CD4-positive, CD25-positive, alpha-beta regulatory T cell (primary cell): ENCODE data around the gene KCNQ1. TPM values are rescaled to one million over a fixed set of nuclear protein-coding genes. Genes with fewer than 3 reads are reported as not detected.

Experiments used
- ATAC-seq, 2 donors: fragments of 150-1000 bp; cut with Tn5 transposase; one replicate each; pipeline ENCODE4 v1.10.0; 2021; ENCODE audit warnings: low read depth in 2 of 2, moderate number of reproducible peaks in 2 of 2, moderate library complexity in 1 of 2
- DNase-seq, 3 donors: peaks; one replicate each; pipeline versions ENCODE4 v3.0.0 to v3.0.0-alpha.2; 2012 to 2022; ENCODE audit warnings: mixed read lengths in 1 of 3
- H3K27ac ChIP-seq: one replicate; pipeline ENCODE4 v1.7.0; 2013; ENCODE audit warnings: mild to moderate bottlenecking, low read length; ENCODE audit not compliant: insufficient read depth, poor library complexity, severe bottlenecking
- H3K27me3 ChIP-seq: one replicate; pipeline ENCODE4 v1.7.0; 2013; ENCODE audit warnings: low read length; ENCODE audit not compliant: control insufficient read depth, insufficient read depth
- H3K36me3 ChIP-seq: one replicate; pipeline ENCODE4 v1.7.0; 2013; ENCODE audit warnings: mild to moderate bottlenecking, low read length, moderate library complexity; ENCODE audit not compliant: control insufficient read depth, insufficient read depth
- H3K4me1 ChIP-seq: 2 replicates; pipeline ENCODE4 v1.7.0; 2013; ENCODE audit warnings: mild to moderate bottlenecking, low read length; ENCODE audit not compliant: insufficient read depth, control insufficient read depth, poor library complexity, severe bottlenecking
- H3K4me3 ChIP-seq: one replicate; pipeline ENCODE4 v1.7.0; 2013; ENCODE audit warnings: low read depth, mild to moderate bottlenecking, low read length, moderate library complexity
- H3K9me3 ChIP-seq, 2 experiments: 1 replicate in 1 of 2; 2 replicates in 1 of 2; pipeline ENCODE4 v1.7.0; 2013; ENCODE audit warnings: low read length in 2 of 2, mild to moderate bottlenecking in 1 of 2, moderate library complexity in 1 of 2; ENCODE audit not compliant: control insufficient read depth in 2 of 2
- H3K27ac Mint-ChIP-seq, 3 donors: one replicate each; pipeline ENCODE4 v1.8.0; 2020 to 2022; ENCODE audit warnings: mild to moderate bottlenecking in 3 of 3, mixed read lengths in 3 of 3, moderate library complexity in 2 of 3
- H3K27me3 Mint-ChIP-seq: one replicate; pipeline ENCODE4 v1.8.0; 2022; ENCODE audit warnings: mild to moderate bottlenecking, mixed read lengths
- H3K36me3 Mint-ChIP-seq: one replicate; pipeline ENCODE4 v1.8.0; 2020; ENCODE audit warnings: mixed read lengths
- H3K4me1 Mint-ChIP-seq, 4 donors: one replicate each; pipeline ENCODE4 v1.8.0; 2020 to 2022; ENCODE audit warnings: mixed read lengths in 4 of 4, mild to moderate bottlenecking in 1 of 4
- H3K4me3 Mint-ChIP-seq, 4 donors: one replicate each; pipeline ENCODE4 v1.8.0; 2020 to 2022; ENCODE audit warnings: mild to moderate bottlenecking in 4 of 4, mixed read lengths in 4 of 4, moderate library complexity in 3 of 4
- H3K9me3 Mint-ChIP-seq, 7 donors: one replicate each; pipeline ENCODE4 v1.8.0; 2020 to 2022; ENCODE audit warnings: mixed read lengths in 7 of 7, mild to moderate bottlenecking in 3 of 7, moderate library complexity in 2 of 7
- polyA plus RNA-seq, 4 donors: library from polyadenylated mRNA; unstranded; fragments of 300-500 nt; fragmentation: Illumina TruSeq; gene quantifications; one replicate each; pipeline ENCODE4 v1.2.3, GENCODE V29; 2021
- total RNA-seq: library from RNA; stranded (reverse); gene quantifications from one replicate; pipeline ENCODE4 v1.2.3, GENCODE V29; 2022

Gene KCNQ1
- total and polyA plus RNA-seq, 5 donors from 2014 or later = 5.5 to 13.4 (median 6.8) TPM

DNA sequence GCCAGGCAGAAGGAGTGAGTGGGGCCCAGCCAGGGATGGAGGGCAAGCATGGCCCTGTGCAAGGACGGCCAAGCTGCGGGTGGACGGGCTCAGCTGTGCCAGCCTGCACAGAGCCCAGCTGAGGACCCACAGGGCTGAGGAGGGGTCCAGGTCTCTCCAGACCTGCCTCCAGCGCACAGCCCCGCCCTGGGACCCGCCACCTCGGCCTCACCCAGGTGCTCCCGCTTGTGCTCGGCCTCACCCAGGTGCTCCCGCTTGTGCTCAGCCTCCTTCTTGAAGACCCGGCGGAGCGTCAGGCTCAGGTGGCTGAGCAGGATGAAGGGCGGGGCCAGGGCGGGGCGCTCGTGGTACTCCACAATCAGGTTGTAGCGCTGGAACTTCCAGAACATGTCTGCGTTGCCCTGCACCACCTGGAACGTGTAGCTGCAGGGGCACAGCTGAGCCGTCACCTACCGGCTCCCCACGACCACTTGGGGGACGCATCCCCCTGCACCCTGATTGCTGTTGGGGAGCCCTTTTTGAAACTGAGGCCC, 37.9 kb upstream of the KCNQ1 start:
- H3K27me3 Mint-ChIP-seq = no peaks in the 10 kb centered on the region
- no peaks in the 10 kb centered on the region for H3K36me3 Mint-ChIP-seq
- H3K9me3 ChIP-seq = no peaks in the 10 kb centered on the region
- H3K27ac ChIP-seq = no peak overlapping the region
- peaks cover 21% of the 10 kb centered on the region for H3K36me3 ChIP-seq
- H3K4me3 ChIP-seq = no peak overlapping the region
- no peak for ATAC-seq
- no peaks in the 10 kb centered on the region for H3K9me3 Mint-ChIP-seq
- no peak for DNase-seq
- no peak overlapping the region for H3K27ac Mint-ChIP-seq
- H3K4me1 Mint-ChIP-seq = peaks cover 0 to 7% (median 0%) of the 10 kb centered on the region in 4 donors
- H3K4me3 Mint-ChIP-seq = peak overlapping the region in 1 of 4 donors; percentile 38
- H3K27me3 ChIP-seq = no peaks in the 10 kb centered on the region
- peaks cover 2% of the 10 kb centered on the region for H3K4me1 ChIP-seq

DNA sequence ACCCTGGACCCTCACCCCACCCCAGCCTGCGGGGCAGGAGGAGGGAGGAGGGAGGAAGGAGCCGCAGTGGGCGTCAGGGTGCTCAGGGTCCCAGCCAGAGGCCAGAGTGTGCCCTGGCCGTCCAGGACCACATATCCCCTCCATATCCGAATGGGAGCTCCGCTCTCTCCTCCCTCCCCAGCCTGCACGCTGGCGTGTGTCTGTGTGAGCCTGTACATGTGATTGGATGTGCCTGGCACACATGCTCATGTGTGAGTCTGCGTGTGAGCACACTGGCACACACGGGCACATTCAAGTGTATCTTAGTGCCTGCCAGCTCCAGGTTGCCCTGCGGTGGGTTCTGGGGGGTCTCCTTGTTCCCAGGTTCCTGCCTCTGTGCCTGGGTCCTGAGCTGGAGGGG, 36.1 kb upstream of the KCNQ1 start:
- Histone ChIP-seq H3K4me3 (no peak overlapping the region), H3K36me3 (peaks cover 5% of the 10 kb centered on the region)
- no peaks in the 10 kb centered on the region for H3K4me1 Mint-ChIP-seq

DNA sequence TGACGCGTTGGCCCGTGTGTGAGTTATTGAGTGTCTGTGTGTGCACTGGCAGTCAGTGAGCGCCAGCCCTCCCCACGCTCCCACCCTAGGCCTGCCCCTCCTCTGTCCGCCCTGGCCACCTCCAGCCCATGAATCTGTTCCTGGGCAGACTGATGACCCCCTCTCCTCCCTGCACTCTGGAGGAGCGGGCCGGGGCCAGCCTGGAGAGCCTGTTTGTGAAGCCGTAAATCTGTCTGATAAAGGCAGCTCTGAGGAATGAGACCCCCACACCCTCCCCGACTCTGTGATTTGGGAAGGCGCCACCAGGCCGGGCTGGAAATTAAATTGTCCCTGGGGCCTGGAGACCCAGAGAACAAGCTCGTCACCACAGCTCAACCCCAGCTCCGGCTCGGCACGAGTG, 35.7 kb upstream of the KCNQ1 start:
- Mint-ChIP-seq H3K4me3 (no peak overlapping the region), H3K27me3 (no peaks in the 10 kb centered on the region), H3K27ac (no peak overlapping the region), H3K9me3 (no peaks in the 10 kb centered on the region), H3K4me1 (no peaks in the 10 kb centered on the region), H3K36me3 (no peaks in the 10 kb centered on the region)
- ATAC-seq (no peak), DNase-seq (no peak)
- H3K9me3 ChIP-seq = no peaks in the 10 kb centered on the region
- H3K4me3 ChIP-seq = no peak overlapping the region
- H3K36me3 ChIP-seq = peaks cover under 1% of the 10 kb centered on the region
- no peak overlapping the region for H3K27ac ChIP-seq
- H3K27me3 ChIP-seq = no peaks in the 10 kb centered on the region
- no peaks in the 10 kb centered on the region for H3K4me1 ChIP-seq

More for the DNA sequence above, 36.1 kb upstream of the KCNQ1 start:
- no peak for ATAC-seq
- Histone ChIP-seq H3K27ac (no peak overlapping the region), H3K27me3 (no peaks in the 10 kb centered on the region), H3K4me1 (no peaks in the 10 kb centered on the region), H3K9me3 (no peaks in the 10 kb centered on the region)
- no peaks in the 10 kb centered on the region for H3K36me3 Mint-ChIP-seq
- no peak overlapping the region for H3K27ac Mint-ChIP-seq
- no peak overlapping the region for H3K4me3 Mint-ChIP-seq
- DNase-seq = no peak
- H3K27me3 Mint-ChIP-seq = no peaks in the 10 kb centered on the region
- H3K9me3 Mint-ChIP-seq = no peaks in the 10 kb centered on the region

DNA sequence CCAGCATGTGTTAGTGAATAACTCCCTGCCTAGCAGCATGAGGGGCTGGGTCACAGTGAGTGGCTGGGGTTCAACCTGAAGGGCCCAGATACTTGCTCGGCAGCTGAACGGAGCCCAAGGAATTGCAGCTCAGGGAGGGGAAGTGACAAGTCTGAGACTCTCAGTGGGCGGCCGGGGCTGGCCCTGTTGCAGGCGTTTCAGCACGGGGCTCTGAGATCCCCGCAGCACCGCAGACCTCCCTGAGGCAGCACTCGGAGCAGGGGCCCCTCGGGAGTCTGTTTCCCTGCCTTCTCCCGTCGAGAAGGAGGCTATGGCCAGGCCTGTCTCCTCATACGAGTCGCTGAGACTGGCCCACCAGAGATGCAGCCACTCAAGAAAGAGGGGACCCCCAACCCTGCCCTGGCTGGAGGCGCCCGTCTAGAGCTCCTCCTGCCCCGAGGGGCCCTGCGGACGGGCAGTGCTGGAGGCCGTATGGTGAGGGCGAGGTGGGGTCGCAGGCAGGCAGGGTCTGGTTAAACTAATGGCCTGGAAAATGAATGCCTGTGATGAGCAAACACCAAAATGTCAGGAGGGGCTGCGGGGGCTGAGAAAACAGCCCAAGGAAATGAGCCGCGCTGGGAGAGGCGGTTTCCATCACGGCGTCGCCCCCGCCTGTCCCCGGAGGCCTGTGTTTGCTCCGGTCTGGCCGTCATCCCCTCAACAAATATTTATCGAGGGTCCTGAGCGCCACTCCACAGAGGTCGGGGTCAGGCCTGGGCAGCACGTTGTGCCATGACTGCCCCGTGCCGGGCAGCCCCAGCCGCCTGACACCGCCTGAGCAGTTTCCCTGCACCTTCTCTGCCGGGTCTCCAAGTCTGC, 35.0 kb upstream of the KCNQ1 start:
- Mint-ChIP-seq H3K9me3 (no peaks in the 10 kb centered on the region), H3K27ac (no peak overlapping the region), H3K27me3 (no peaks in the 10 kb centered on the region), H3K4me1 (no peaks in the 10 kb centered on the region), H3K4me3 (no peak overlapping the region), H3K36me3 (no peaks in the 10 kb centered on the region)
- Histone ChIP-seq H3K9me3 (no peaks in the 10 kb centered on the region), H3K4me3 (no peak overlapping the region), H3K27ac (no peak overlapping the region), H3K27me3 (no peaks in the 10 kb centered on the region), H3K4me1 (no peaks in the 10 kb centered on the region), H3K36me3 (no peaks in the 10 kb centered on the region)
- DNase-seq (no peak), ATAC-seq (no peak)

GRCh38 chr11:2410616-2411015, 34.2 kb upstream of the KCNQ1 start:
- no peaks in the 10 kb centered on the region for H3K36me3 ChIP-seq
- H3K4me1 ChIP-seq = no peaks in the 10 kb centered on the region
- H3K27ac ChIP-seq = no peak overlapping the region
- H3K27me3 ChIP-seq = no peaks in the 10 kb centered on the region
- no peak overlapping the region for H3K4me3 ChIP-seq
- no peaks in the 10 kb centered on the region for H3K9me3 Mint-ChIP-seq
- H3K36me3 Mint-ChIP-seq = no peaks in the 10 kb centered on the region
- ATAC-seq = no peak
- no peak for DNase-seq
- H3K9me3 ChIP-seq = no peaks in the 10 kb centered on the region
- H3K4me1 Mint-ChIP-seq = no peaks in the 10 kb centered on the region
- no peak overlapping the region for H3K4me3 Mint-ChIP-seq
- no peak overlapping the region for H3K27ac Mint-ChIP-seq
- H3K27me3 Mint-ChIP-seq = no peaks in the 10 kb centered on the region

DNA sequence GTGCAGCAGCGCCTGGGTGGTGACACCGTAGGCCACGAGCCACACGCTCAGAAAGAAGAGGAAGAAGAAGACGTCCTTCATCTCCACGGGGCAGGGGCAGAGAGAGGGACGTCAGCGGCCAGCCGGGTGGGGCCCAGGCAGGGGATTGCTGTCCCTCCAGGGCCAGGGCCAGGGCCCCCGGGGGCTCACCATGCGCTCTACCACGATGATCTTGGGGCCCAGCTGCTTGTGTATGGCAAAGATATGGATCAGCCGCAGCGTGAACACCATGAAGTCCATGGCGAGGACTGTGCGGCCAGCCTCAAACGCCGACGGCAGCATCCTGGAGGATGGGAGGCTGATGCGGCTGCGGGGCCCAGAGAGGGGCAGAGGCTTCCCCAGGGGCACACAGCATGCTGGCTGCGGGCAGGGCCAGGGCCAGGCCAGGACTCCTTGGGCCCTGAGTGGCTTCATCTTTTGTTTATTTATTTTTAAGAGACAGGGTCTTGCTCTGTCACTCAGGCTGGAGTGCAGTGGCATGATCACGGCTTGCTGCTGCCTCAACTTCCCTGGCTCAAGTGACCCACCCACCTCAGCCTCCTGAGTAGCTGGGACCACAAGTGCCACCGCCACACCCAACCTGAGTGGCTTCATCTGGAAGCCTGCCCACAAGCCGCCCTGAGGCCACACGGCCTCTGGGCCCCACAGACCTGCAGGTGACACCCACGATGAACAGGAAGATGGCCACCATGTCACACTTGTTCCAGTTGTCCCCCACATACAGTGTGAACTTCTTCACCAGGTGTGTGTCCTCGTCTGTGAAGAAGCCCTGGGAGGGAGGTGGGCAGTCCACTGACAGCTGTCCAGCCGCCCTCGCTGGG, 33.1 kb upstream of the KCNQ1 start:
- Mint-ChIP-seq H3K9me3 (no peaks in the 10 kb centered on the region), H3K27ac (peak overlapping the region in 1 of 3 donors; percentile 55), H3K36me3 (no peaks in the 10 kb centered on the region), H3K4me3 (no peak overlapping the region), H3K27me3 (no peaks in the 10 kb centered on the region), H3K4me1 (no peaks in the 10 kb centered on the region)
- Histone ChIP-seq H3K9me3 (no peaks in the 10 kb centered on the region), H3K4me3 (no peak overlapping the region), H3K27me3 (no peaks in the 10 kb centered on the region), H3K27ac (no peak overlapping the region), H3K4me1 (no peaks in the 10 kb centered on the region), H3K36me3 (no peaks in the 10 kb centered on the region)
- ATAC-seq (no peak), DNase-seq (no peak)

DNA sequence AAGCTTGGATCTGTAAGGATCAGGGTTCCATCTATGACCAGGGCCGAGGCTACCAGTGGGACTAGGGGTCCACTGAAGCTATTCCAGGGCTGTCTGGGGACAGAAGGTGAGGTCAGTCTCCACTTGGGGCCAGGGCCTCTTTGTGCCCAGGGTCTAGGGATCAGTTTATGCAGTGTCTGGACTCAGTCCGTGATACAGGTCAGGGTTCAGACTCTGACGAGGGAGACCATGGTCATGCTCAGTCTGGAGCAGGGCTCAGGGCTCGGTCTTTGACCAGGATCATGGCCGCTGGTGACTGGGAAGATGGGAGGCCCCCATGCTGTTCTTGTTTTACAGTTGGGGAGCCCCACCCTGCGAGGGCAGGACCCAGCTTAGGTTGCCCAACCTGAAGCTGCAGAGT, 32.5 kb upstream of the KCNQ1 start:
- Mint-ChIP-seq H3K36me3 (no peaks in the 10 kb centered on the region), H3K27ac (no peak overlapping the region)
- no peak overlapping the region for H3K27ac ChIP-seq

More for the DNA sequence above, 32.5 kb upstream of the KCNQ1 start:
- H3K4me1 ChIP-seq = no peaks in the 10 kb centered on the region
- H3K27me3 Mint-ChIP-seq = no peaks in the 10 kb centered on the region
- ATAC-seq (no peak), DNase-seq (no peak)
- H3K4me3 Mint-ChIP-seq = no peak overlapping the region
- no peak overlapping the region for H3K4me3 ChIP-seq
- H3K4me1 Mint-ChIP-seq = no peaks in the 10 kb centered on the region
- no peaks in the 10 kb centered on the region for H3K36me3 ChIP-seq
- H3K9me3 Mint-ChIP-seq = no peaks in the 10 kb centered on the region
- no peaks in the 10 kb centered on the region for H3K27me3 ChIP-seq
- H3K9me3 ChIP-seq = no peaks in the 10 kb centered on the region
